ENCODE data around the gene CDK14.

DNA sequence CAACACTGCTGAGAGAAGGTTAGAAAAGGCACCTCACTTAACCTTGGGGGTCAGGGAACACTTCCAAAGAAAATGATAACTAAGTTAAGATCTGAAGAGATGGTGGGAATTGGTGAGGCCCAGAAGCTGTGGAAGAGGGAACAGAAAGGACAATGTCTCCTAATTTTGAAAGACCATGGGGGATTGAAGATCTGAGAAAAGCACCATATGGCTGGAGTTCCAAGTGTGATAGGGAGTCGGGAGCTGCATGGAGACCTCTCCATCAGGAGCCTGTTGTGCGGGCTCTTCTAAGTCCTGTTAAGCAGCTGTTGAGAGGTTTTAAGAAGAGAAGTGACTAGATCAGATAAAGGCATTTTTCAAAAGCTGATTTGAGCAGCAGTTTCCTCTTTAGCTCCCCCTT lies 254.3 kb downstream of the CDK14 start:
- TF ChIP-seq, protein P1, sequence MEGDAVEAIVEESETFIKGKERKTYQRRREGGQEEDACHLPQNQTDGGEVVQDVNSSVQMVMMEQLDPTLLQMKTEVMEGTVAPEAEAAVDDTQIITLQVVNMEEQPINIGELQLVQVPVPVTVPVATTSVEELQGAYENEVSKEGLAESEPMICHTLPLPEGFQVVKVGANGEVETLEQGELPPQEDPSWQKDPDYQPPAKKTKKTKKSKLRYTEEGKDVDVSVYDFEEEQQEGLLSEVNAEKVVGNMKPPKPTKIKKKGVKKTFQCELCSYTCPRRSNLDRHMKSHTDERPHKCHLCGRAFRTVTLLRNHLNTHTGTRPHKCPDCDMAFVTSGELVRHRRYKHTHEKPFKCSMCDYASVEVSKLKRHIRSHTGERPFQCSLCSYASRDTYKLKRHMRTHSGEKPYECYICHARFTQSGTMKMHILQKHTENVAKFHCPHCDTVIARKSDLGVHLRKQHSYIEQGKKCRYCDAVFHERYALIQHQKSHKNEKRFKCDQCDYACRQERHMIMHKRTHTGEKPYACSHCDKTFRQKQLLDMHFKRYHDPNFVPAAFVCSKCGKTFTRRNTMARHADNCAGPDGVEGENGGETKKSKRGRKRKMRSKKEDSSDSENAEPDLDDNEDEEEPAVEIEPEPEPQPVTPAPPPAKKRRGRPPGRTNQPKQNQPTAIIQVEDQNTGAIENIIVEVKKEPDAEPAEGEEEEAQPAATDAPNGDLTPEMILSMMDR (IDR thresholded peaks at IDR 0.05), result no peak
- TF ChIP-seq ZNF671 (CRISPR knock-in tag; IDR thresholded peaks at IDR 0.05) (no peak), RORB (CRISPR knock-in tag; IDR thresholded peaks at IDR 0.05) (no peak), FOXJ3 (CRISPR knock-in tag; IDR thresholded peaks at IDR 0.05; ENCODE audit: borderline replicate concordance) (no peak), ZNF396 (CRISPR knock-in tag; IDR thresholded peaks at IDR 0.05; ENCODE audit: borderline replicate concordance) (no peak), TEAD4 (CRISPR knock-in tag; IDR thresholded peaks at IDR 0.05) (no peak)
- TF ChIP-seq, protein P2, sequence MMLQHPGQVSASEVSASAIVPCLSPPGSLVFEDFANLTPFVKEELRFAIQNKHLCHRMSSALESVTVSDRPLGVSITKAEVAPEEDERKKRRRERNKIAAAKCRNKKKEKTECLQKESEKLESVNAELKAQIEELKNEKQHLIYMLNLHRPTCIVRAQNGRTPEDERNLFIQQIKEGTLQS (CRISPR knock-in tag; conservative IDR thresholded peaks at IDR 0.05), result no peak
- TF ChIP-seq, protein P3, sequence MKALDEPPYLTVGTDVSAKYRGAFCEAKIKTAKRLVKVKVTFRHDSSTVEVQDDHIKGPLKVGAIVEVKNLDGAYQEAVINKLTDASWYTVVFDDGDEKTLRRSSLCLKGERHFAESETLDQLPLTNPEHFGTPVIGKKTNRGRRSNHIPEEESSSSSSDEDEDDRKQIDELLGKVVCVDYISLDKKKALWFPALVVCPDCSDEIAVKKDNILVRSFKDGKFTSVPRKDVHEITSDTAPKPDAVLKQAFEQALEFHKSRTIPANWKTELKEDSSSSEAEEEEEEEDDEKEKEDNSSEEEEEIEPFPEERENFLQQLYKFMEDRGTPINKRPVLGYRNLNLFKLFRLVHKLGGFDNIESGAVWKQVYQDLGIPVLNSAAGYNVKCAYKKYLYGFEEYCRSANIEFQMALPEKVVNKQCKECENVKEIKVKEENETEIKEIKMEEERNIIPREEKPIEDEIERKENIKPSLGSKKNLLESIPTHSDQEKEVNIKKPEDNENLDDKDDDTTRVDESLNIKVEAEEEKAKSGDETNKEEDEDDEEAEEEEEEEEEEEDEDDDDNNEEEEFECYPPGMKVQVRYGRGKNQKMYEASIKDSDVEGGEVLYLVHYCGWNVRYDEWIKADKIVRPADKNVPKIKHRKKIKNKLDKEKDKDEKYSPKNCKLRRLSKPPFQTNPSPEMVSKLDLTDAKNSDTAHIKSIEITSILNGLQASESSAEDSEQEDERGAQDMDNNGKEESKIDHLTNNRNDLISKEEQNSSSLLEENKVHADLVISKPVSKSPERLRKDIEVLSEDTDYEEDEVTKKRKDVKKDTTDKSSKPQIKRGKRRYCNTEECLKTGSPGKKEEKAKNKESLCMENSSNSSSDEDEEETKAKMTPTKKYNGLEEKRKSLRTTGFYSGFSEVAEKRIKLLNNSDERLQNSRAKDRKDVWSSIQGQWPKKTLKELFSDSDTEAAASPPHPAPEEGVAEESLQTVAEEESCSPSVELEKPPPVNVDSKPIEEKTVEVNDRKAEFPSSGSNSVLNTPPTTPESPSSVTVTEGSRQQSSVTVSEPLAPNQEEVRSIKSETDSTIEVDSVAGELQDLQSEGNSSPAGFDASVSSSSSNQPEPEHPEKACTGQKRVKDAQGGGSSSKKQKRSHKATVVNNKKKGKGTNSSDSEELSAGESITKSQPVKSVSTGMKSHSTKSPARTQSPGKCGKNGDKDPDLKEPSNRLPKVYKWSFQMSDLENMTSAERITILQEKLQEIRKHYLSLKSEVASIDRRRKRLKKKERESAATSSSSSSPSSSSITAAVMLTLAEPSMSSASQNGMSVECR (CRISPR knock-in tag; IDR thresholded peaks at IDR 0.05; ENCODE audit: borderline replicate concordance), result no peak
- TF ChIP-seq, protein P4, sequence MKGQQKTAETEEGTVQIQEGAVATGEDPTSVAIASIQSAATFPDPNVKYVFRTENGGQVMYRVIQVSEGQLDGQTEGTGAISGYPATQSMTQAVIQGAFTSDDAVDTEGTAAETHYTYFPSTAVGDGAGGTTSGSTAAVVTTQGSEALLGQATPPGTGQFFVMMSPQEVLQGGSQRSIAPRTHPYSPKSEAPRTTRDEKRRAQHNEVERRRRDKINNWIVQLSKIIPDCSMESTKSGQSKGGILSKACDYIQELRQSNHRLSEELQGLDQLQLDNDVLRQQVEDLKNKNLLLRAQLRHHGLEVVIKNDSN (CRISPR knock-in tag; IDR thresholded peaks at IDR 0.05), result no peak
- TF ChIP-seq, protein P5, sequence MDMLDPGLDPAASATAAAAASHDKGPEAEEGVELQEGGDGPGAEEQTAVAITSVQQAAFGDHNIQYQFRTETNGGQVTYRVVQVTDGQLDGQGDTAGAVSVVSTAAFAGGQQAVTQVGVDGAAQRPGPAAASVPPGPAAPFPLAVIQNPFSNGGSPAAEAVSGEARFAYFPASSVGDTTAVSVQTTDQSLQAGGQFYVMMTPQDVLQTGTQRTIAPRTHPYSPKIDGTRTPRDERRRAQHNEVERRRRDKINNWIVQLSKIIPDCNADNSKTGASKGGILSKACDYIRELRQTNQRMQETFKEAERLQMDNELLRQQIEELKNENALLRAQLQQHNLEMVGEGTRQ (CRISPR knock-in tag; IDR thresholded peaks at IDR 0.05), result no peak
